T-helper 22 cell (primary cell): ENCODE results near the gene THOC1.

Source experiments
- DNase-seq: peaks from one replicate; pipeline ENCODE4 v3.0.0-alpha.2; 2020; ENCODE audit warnings: low read depth

Gene THOC1

DNA sequence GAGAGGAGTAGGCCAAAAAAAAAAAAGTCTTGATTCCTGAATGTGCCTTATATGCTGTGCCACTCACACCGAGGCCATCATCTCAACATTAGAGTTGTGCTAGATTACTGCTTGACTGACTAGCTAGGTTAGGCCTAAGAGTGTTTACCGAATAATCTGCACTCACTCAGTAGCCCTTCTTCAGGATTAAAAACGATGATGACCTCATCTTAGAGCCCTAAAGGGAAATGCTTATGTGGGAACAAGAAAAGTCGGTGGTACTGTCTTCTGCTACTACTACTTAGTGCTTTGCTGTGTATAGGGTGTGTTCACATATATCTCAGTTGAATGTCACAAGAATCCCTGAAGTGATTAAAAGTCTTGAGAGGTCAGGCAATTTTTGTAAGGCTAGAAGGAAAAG lies 54.3 kb downstream of the THOC1 start:
- no peak for DNase-seq

DNA sequence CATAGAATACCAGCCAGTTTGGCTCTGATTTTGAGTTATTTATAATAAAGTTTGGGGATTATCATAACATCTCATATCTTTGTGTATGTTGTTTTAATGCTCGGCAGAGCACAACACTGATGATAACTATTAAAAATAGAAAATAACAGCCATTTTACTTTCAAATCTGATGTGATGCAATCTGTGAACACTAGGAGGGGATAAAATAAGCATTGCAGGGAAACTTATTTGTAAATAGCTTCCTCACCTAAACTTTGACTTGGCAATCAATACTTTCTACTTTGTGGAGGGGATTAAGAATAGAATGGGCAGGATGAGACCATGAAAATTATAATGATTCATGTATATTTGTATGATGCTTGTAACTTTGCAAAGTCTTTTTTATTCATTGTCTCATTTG lies 55.1 kb downstream of the THOC1 start:
- no peak for DNase-seq

DNA sequence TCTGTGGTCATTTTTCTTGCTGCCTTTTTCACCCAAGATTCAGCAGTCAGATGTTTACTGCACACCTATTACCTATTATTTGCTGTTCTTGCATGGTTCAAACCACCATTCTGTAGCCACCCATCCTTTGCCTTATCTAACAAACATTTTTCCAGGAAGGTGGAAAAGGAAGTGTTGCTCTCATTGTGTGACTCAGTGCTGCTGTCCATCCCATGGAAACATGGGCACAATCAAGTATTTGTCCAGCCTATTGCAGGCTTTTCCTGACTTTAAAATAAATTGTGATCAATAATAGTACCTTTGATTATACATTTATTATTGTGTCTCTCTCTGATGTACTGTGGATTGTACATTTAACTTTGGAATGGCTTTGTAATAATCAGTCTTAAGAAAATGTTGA lies 56.3 kb downstream of the THOC1 start:
- no peak for DNase-seq

DNA sequence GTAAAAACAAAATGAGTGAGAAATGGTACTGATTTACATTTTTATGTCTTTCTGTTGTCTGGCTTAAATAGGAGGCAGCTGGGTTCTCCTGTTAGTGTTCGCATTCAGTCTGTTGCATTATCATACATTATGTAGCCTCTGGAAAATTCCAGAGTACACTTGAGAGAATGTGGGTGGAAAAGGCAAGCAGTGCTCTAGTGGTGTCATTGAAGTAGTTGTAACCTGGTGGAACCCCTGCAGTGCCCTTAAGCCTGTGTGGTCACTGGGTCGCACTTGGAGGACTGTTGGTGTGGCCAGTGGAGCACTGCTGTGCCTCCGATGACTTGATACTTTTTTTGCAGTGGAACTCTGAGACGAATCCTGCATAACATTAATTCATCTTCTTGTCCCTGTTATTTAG lies 57.1 kb downstream of the THOC1 start:
- no peak for DNase-seq

DNA sequence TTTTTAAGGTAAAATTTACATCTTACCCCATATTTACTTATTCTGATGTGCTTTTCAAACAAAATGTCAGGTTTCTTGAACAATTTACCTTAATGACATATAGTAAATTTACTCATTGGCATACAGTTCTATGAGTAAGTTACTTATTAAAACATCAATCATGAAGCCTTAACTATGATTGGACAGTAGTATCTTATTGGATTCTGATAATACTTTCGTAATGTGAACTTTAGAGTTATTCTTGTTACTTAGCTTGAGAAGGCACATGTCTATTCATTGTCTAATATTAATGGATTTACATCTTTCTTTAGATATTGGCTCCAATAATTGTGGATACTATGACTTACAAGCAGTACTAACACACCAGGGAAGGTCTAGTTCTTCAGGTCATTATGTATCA lies 57.8 kb downstream of the THOC1 start:
- DNase-seq = no peak

- no peak for DNase-seq
Observed at GRCh38 chr18:199768-200167, 68.1 kb downstream of the THOC1 start.

GRCh38 chr18:199214-199613 lies 68.6 kb downstream of the THOC1 start:
- DNase-seq = no peak

DNA sequence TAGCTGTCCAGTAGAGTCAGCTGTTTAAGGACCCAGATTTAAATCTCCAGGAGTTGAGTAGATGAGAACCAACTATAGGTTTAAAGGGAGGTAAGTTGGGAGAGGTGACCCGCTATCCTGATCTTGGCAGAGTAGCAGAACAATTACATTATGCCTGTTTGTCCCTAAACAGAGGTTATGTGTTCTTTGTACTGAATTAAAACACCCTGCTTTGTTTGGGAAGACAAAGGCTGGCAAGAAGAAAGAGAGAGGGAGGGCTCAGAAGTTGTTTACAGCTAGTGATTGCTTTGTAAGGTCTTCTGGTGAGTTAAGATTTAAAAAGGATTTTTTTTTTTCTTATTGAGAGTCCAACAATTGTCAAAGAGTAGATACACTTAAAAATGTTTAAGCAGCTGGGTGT lies 72.2 kb downstream of the THOC1 start:
- no peak for DNase-seq

DNA sequence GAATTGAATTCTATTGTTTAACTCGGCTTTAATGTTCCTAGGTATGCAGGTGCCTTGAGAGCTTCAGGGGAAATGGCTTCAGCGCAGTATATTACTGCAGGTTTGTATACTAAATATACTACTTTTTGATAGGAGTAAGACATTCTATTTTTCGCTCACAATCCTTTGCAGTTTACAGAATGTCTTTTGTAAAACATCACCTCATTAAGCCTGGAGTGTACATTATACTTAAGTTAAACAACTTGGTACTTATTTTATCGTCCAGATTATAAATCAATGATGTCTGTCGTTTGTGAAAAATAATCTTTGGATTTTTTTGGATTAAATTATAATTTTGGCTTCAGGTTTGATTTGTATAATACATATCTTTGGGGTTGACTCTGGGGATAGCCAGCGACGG lies 75.0 kb downstream of the THOC1 start:
- no peak for DNase-seq

DNA sequence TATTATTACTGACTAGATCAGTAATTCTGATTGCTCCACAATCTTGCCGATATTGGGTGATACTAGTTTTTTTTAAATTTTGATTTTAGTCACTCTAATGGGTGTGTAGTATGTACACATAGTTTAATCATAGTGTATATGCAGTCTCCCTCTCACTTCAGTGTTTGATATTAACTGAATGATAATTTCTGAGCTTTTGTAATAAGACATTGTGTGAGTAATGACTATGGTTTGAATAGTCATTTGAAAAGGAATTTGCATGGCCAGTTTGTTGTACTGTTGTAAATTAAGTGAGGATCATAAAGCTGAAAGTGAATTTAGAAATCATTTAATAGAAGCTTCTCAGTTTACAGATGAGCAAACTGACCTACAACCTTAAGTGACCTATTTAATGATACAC lies 76.1 kb downstream of the THOC1 start:
- no peak for DNase-seq

DNA sequence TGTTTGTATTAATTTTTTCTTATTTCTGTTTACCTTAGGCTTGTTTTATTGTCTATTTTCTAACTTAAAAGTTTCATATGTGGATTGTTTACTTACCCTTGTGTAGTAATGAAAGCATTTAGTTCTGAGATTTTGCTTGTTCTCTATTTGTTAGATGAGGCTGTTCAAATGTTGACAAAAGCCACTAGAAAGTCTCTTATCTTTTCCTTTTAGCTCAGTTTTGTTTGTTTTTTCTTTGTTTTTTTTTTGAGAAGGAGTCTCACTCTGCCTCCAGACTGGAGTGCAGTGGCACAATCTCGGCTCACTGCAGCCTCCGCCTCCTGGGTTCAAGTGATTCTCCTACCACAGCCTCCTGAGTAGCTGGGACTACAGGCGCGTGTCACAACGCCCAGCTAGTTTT lies 78.6 kb downstream of the THOC1 start:
- no peak for DNase-seq

- DNase-seq = no peak
Observed at GRCh38 chr18:183769-184168, 84.1 kb downstream of the THOC1 start.

DNA sequence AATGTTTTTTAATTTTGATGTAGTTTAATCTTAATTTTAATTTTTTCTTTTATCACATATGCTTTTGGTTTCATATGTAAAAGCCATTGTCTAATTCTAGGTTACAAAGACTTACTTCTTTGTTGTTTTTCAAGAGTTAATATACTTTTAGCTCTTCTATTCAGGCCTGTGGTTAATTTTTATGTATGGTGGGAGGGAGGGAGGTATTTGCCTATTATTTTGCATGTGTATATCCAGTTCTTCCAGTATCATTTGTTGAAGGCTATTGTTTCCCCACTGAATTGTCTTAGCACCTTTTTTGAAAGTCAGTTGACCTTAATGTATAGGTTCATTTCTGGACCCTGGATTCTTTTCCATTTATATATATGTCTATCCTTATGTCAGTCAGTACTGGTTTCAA lies 86.1 kb downstream of the THOC1 start:
- DNase-seq = no peak

- DNase-seq = no peak
Observed at GRCh38 chr18:179499-179898, 88.3 kb downstream of the THOC1 start.

GRCh38 chr18:172361-172760 lies 95.5 kb downstream of the THOC1 start:
- DNase-seq = no peak
